Upper lobe of left lung (tissue), 4 donors: ENCODE measurements around the gene TOM1L2.

Experiments
- POLR2A ChIP-seq, 4 donors: fragments of 450-650 bp; IDR thresholded peaks; one replicate each; pipeline ENCODE4 v1.5.1; 2016 to 2017; ENCODE audit warnings: antibody characterized with exemption in 4 of 4, mild to moderate bottlenecking in 2 of 4
- TF ChIP-seq, protein P1 (sequence below), 6 experiments: fragments of 450-650 bp in 4 of 6; fragments of 200-600 bp in 2 of 6; sonication (generic) in 2 of 6; IDR thresholded peaks; one replicate each; pipeline ENCODE4 v1.5.1; 2016 to 2019; ENCODE audit warnings: antibody characterized with exemption in 6 of 6

DNA sequence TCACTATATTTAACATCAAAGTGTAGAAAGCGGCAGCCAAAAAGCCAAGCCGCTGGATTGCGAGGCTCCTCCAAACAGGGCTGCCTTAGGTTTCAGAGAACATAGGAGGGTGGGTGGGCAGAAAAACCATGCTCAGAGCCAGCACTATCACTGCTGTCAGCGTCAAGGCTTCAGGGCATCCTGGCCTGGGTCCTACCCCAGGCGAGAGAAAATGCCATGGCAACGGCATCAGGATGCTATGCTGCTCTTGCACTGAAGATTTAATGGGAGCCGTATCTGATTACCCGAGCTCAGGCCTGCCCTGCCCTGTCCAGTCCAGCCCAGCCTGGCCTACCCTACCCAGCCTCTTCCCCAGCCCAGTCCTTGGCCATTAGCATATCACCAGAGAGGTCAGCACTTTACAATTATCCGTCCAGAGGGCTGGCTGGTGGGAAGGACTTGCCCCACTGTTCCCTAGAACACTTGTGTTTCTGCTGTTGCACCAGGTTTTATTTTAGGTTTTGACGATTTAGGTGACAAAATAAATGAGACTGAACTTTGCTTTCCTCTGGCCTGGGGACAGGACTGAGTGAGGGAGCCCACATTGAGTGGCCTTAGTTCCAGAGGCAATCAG lies 61.1 kb downstream of the TOM1L2 start:
- TF ChIP-seq, protein P1, sequence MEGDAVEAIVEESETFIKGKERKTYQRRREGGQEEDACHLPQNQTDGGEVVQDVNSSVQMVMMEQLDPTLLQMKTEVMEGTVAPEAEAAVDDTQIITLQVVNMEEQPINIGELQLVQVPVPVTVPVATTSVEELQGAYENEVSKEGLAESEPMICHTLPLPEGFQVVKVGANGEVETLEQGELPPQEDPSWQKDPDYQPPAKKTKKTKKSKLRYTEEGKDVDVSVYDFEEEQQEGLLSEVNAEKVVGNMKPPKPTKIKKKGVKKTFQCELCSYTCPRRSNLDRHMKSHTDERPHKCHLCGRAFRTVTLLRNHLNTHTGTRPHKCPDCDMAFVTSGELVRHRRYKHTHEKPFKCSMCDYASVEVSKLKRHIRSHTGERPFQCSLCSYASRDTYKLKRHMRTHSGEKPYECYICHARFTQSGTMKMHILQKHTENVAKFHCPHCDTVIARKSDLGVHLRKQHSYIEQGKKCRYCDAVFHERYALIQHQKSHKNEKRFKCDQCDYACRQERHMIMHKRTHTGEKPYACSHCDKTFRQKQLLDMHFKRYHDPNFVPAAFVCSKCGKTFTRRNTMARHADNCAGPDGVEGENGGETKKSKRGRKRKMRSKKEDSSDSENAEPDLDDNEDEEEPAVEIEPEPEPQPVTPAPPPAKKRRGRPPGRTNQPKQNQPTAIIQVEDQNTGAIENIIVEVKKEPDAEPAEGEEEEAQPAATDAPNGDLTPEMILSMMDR (IDR thresholded peaks at IDR 0.05): no peak
- TF ChIP-seq POLR2A (IDR thresholded peaks at IDR 0.05): no peak
